Lung (tissue), 12 donors: Measurements from ENCODE around the gene PAFAH1B1. TPM values are rescaled to one million over a fixed set of nuclear protein-coding genes. Genes with fewer than 3 reads are reported as not detected.
"Not testable (repeated sequence)": the region's sequence is repeated elsewhere in the genome, so short reads cannot be mapped to it uniquely, and the experiment has no call there.

Experiments
- ATAC-seq: fragments of 200-7000 bp; cut with Tn5 transposase; one replicate; pipeline ENCODE4 v1.9.1; 2020; ENCODE audit warnings: moderate number of reproducible peaks; ENCODE audit not compliant: insufficient read depth, low FRiP score
- DNase-seq, 3 donors: peaks; one replicate each; pipeline ENCODE4 v3.0.0-alpha.2; 2013 to 2017
- H3K27ac ChIP-seq, 2 donors: one replicate each; pipeline ENCODE4 v1.5.1; 2013; ENCODE audit warnings: mild to moderate bottlenecking in 2 of 2, moderate library complexity in 2 of 2, control low read depth in 1 of 2, inconsistent platforms in 1 of 2, low read depth in 1 of 2, low read length in 1 of 2
- H3K27me3 ChIP-seq, 3 donors: one replicate each; pipeline ENCODE4 v1.5.1; 2013; ENCODE audit warnings: low read length in 2 of 3; ENCODE audit not compliant: control insufficient read depth in 3 of 3, insufficient read depth in 3 of 3
- H3K36me3 ChIP-seq, 4 donors: one replicate each; pipeline ENCODE4 v1.5.1; 2013; ENCODE audit warnings: low read length in 4 of 4, mild to moderate bottlenecking in 1 of 4, moderate library complexity in 1 of 4; ENCODE audit not compliant: control insufficient read depth in 4 of 4, insufficient read depth in 4 of 4
- H3K4me1 ChIP-seq, 5 donors: one replicate each; pipeline ENCODE4 v1.5.1; 2013; ENCODE audit warnings: low read length in 5 of 5, mild to moderate bottlenecking in 2 of 5, moderate library complexity in 1 of 5; ENCODE audit not compliant: control insufficient read depth in 5 of 5, insufficient read depth in 5 of 5
- H3K4me3 ChIP-seq: one replicate; pipeline ENCODE4 v1.5.1; 2013; ENCODE audit warnings: mild to moderate bottlenecking, control low read depth, moderate library complexity
- H3K9ac ChIP-seq, 2 donors: one replicate each; pipeline ENCODE4 v1.5.1; 2013; ENCODE audit warnings: low read length in 2 of 2, control low read depth in 1 of 2; ENCODE audit not compliant: insufficient read depth in 1 of 2
- H3K9me3 ChIP-seq, 4 donors: one replicate each; pipeline ENCODE4 v1.5.1; 2013; ENCODE audit warnings: low read length in 3 of 4, mild to moderate bottlenecking in 1 of 4, moderate library complexity in 1 of 4; ENCODE audit not compliant: control insufficient read depth in 4 of 4, insufficient read depth in 3 of 4
- WGBS, 2 donors: extraction: QIAGEN DNeasy Blood & Tissue Kit; methylation state at CpG; one replicate each; pipeline ENCODE4 v1.1.7; 2013; 5-methylcytosine and 5-hydroxymethylcytosine counted together
- polyA plus RNA-seq, 2 donors: library from polyadenylated mRNA; stranded (reverse); fragments of 200-250 nt; gene quantifications; one replicate each; pipeline ENCODE4 v1.2.1, GENCODE V29; 2013
- total RNA-seq, 2 donors: library from RNA; depleted of rRNA in 1 of 2; stranded (reverse); fragments of >200 nt in 1 of 2; gene quantifications; one replicate each; pipeline ENCODE4 v1.2.1, GENCODE V29; 2014 to 2021
- TF ChIP-seq, protein P1 (sequence below): IDR thresholded peaks from 2 replicates; pipeline ENCODE4 v1.5.1; 2012; ENCODE audit warnings: mild to moderate bottlenecking; ENCODE audit errors: control extremely low read depth, extremely low read depth
- donor health status: control.
- donor health status: control.
- donor health status: Bipolar disorder and iron deficiency.
- donor health status: healthy.
- donor health status: DM: yes; HTN: yes; CAD: no.

PAFAH1B1 gene
- total and polyA plus RNA-seq, 4 donors, result 53.4 to 182 (median 85.5) TPM

DNA sequence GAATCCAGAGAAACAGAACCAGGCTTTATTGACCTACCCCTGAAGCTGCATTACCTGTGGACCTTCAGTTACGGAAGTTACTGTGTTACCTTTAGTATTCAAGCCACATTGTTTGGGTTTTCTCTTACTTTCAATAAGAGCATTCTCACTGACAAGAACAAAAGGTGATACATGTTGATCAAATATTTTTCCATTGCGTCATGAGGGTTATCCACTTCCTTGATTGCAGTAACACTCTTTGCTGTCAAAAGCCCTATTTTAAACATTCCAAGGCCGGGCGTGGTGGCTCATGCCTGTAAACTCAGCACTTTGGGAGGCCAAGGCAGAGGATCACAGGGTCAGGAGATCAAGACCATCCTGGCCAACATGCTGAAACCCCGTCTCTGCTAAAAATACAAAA is 28.6 kb upstream of the PAFAH1B1 start:
- TF ChIP-seq, protein P1, sequence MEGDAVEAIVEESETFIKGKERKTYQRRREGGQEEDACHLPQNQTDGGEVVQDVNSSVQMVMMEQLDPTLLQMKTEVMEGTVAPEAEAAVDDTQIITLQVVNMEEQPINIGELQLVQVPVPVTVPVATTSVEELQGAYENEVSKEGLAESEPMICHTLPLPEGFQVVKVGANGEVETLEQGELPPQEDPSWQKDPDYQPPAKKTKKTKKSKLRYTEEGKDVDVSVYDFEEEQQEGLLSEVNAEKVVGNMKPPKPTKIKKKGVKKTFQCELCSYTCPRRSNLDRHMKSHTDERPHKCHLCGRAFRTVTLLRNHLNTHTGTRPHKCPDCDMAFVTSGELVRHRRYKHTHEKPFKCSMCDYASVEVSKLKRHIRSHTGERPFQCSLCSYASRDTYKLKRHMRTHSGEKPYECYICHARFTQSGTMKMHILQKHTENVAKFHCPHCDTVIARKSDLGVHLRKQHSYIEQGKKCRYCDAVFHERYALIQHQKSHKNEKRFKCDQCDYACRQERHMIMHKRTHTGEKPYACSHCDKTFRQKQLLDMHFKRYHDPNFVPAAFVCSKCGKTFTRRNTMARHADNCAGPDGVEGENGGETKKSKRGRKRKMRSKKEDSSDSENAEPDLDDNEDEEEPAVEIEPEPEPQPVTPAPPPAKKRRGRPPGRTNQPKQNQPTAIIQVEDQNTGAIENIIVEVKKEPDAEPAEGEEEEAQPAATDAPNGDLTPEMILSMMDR, result no peak
- no peaks in the 10 kb centered on the region for H3K36me3 ChIP-seq
- H3K4me3 ChIP-seq, result no peak overlapping the region
- H3K27me3 ChIP-seq, result no peaks in the 10 kb centered on the region
- no peak for ATAC-seq
- DNase-seq, result peak in 2 of 3 donors; percentile 19 to 40
- no peaks in the 10 kb centered on the region for H3K4me1 ChIP-seq
- H3K9me3 ChIP-seq, result peaks cover 0 to 5% (median 2%) of the 10 kb centered on the region in 4 donors
- H3K9ac ChIP-seq, result no peak overlapping the region
- H3K27ac ChIP-seq, result peak overlapping the region in 1 of 2 donors; percentile 62
- 62 to 70% methylated on average over 5 of the region's 5 CpGs for WGBS, 2 donors

DNA sequence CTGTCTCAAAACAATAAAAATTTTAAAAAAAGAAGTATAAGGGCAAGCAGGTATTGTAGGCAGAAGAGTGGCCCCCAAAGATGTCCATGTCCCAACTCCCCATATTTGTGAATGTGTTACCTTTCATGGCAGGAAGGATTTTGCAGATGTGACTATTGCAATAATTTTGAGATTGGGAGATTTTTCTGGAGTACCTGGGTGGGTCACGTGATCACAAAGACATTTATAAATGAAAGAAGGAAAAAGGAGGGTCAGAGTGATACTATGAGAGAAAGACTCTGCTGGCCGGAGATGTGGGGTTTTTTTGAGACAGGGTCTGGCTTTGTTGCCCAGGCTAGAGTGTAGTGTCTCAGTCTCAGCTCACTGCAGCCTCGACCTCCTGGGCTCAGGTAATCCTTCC is 27.4 kb upstream of the PAFAH1B1 start:
- ATAC-seq (no peak), DNase-seq (no peak)
- no peaks in the 10 kb centered on the region for H3K4me1 ChIP-seq
- TF ChIP-seq, protein P1, result no peak
- WGBS, 2 donors, result 82 to 85% methylated on average over 3 of the region's 3 CpGs
- no peaks in the 10 kb centered on the region for H3K27me3 ChIP-seq
- no peak overlapping the region for H3K9ac ChIP-seq
- no peaks in the 10 kb centered on the region for H3K36me3 ChIP-seq
- H3K4me3 ChIP-seq, result no peak overlapping the region
- no peak overlapping the region for H3K27ac ChIP-seq
- H3K9me3 ChIP-seq, result peaks cover 0 to 2% (median 2%) of the 10 kb centered on the region in 4 donors

DNA sequence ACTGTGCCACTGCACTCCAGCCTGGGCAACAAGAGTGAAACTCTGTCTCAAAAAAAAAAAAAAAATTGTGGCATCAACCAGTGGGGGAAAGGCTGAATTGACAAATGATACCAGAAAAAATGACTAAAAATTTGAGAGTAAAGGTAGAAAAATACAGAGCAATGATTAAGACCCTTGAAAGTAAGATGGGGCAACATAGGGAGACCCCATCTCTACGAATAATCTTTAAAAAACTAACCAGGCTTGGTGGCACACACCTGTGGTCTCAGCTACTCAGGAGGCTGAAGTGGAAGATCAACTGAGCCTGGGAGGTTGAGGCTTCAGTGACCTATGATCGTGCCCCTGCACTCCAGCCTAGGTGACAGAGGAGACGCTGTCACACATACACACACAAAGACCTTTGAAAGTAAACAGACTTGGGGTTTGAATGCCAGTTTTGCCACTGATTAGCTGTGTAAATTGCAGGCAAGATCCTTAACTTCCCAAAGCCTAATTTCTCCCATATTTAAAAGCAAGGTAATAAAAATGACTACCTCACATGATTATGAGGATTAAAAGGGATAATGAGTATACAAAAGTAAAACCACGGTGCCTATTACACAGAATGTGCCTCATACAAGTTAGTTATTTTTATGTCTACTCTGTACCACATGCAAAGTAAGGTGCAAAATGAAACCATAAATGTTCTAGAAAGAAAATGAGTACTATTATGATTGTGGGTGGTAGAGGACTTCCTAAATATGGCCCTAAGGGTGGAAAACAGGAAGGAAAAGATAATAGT is 21.7 kb upstream of the PAFAH1B1 start:
- DNase-seq, result no peak
- H3K27ac ChIP-seq, result no peak overlapping the region
- H3K9me3 ChIP-seq, result no peaks in the 10 kb centered on the region
- TF ChIP-seq, protein P1, result no peak
- WGBS, 2 donors, result 62 to 68% methylated on average over 4 of the region's 4 CpGs
- no peaks in the 10 kb centered on the region for H3K36me3 ChIP-seq
- H3K27me3 ChIP-seq, result no peaks in the 10 kb centered on the region
- ATAC-seq, result no peak
- no peak overlapping the region for H3K9ac ChIP-seq
- no peak overlapping the region for H3K4me3 ChIP-seq
- no peaks in the 10 kb centered on the region for H3K4me1 ChIP-seq

DNA sequence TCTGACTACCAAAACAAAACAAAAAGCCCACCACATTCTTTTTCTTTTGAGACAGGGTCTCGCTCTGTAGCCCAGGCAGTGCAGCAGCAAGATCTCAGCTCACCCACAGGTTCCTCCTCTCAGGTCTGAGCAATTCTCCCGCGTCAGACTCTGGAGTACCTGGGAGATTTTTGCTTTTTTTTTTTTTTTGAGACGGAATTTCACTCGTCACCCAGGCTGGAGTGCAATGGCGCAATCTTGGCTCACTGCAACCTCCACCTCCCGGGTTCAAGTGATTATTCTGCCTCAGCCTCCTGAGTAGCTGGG is 21.2 kb upstream of the PAFAH1B1 start:
- H3K9me3 ChIP-seq, ATAC-seq, H3K36me3 ChIP-seq, H3K27ac ChIP-seq, H3K27me3 ChIP-seq, H3K4me1 ChIP-seq, H3K4me3 ChIP-seq, DNase-seq, H3K9ac ChIP-seq: not testable (repeated sequence)
- WGBS, 2 donors, result 57 to 64% methylated on average over 7 of the region's 7 CpGs
